ENCODE measurements around the gene NEDD4.
A peak's percentile ranks its signal among the peaks of the same experiment; 100 is the strongest.
"Not testable (repeated sequence)": the region's sequence is repeated elsewhere in the genome, so short reads cannot be mapped to it uniquely, and the experiment has no call there.

Gene NEDD4

DNA sequence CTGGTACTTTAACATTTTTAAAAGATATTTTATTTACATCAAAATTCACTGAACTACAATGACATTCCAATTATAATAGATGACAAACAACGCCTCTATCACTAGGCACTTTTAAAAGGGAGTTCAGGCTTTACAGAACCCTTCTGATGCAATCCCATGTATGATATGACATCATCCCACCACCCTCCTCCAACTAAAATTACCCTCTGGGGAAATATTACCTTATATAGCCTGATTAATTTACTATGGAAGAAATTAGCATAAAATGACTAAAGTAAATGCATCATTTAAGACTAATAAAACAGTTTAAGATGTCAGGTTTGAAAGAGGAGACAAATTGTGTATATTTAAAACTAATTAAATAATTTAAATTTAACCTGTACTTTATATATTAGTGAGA, 10.4 kb upstream of the NEDD4 start:
- DNase-seq = not testable (repeated sequence)

DNA sequence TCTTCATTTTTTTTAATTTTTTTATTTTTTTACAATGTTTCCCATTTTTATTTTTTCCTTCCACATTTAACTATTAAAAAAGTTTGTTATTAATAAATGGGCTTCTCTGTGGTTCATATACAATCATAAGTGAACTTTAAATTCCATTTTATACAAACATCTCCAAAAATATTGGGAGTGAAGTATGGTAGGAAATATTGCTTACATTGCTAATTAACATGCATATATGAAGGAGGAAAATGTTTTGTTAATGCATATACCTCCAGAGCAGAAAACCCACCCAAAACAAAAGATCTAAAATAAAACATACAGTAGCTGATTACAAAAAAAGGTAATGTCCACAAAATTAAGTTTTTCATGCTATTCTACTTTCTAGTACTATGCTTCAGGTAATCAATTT, 9.9 kb upstream of the NEDD4 start:
- DNase-seq = not testable (repeated sequence)

DNA sequence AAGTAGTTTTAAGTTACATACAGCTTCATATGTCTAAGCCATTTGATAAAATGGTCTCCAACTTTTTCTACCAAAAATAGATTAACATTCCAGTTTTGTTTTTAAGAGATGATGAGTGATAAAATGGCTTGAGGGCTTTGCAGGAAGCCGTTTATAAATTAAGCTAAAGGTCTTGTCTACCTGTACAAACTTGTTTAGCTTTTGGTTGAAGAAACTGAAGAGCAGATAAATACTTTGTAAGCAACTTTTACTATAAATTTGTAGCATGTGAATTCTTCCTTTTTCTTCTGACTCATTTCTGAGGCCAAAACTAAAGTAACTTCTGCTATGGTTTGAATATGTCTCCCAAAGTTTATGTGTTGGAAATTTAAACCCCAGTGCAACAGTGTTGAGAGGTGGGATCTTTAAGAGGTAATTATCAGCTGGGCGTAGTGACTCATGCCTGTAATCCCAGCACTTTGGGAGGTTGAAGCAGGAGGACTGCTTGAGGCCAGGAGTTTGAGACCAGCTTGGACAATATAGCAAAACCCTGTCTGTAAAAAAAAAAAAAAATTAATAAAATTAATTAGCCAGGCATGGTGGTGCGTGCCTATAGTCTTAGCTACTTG, 8.2 kb upstream of the NEDD4 start:
- no peak for DNase-seq

DNA sequence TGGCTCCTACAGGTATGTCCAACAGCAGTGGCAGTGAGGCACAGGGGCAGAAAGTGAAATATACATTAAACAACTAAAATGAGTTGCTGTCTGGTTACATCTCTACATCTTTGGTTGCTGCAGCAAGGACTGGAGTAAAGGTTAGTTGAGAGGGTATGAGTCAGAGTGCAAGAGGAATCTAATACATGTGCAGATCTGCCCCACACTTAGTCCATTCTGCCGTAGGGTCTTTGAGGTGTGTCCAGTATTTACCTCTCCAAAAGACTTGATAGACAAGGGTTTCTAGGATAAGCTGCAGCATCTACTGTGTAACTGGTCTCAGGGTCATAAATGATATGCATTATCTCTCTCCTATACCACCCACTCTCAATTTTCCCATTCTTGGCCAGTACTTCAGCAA, 6.2 kb upstream of the NEDD4 start:
- DNase-seq = no peak

DNA sequence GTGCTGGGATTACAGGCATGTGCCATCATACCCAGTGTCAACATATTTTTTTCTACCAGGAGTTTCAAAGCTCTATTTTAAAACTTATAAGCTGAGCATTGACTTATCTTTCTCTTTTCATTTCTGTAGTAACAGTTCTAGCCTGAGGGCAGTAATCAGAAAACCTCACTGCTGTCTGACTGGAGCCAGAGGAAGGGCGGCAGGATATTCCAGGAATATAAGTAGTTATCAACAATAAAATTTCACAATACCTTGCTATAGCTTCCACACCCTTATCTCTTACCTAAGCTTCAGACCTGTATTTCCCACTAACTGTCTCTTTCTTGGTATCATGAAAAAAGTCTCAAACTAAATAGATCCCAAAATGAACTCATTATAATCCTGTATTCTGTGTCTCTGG, 5.1 kb upstream of the NEDD4 start:
- DNase-seq = no peak

- DNase-seq = no peak
Measured at GRCh38 chr15:55993804-55994560, 570 bp upstream of the NEDD4 start.

DNA sequence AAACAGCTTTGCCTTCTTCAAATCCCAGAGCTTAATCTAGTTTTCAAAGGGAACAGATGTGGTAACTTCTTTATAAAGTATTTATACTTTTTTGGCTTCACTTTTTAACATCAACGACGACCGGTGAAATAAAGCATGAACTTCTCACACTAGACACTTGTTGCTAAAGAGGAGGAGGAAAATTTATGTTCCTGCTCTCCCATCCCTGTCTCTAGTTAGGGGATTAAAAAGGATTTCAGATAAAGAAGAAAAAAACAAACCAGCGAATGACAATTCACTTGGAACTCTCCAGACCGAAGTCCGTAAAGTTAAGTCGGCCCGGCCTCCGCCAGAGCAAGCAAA, 672 bp downstream of the NEDD4 start:
- DNase-seq = peak in 1 of 2 donors; percentile 37

DNA sequence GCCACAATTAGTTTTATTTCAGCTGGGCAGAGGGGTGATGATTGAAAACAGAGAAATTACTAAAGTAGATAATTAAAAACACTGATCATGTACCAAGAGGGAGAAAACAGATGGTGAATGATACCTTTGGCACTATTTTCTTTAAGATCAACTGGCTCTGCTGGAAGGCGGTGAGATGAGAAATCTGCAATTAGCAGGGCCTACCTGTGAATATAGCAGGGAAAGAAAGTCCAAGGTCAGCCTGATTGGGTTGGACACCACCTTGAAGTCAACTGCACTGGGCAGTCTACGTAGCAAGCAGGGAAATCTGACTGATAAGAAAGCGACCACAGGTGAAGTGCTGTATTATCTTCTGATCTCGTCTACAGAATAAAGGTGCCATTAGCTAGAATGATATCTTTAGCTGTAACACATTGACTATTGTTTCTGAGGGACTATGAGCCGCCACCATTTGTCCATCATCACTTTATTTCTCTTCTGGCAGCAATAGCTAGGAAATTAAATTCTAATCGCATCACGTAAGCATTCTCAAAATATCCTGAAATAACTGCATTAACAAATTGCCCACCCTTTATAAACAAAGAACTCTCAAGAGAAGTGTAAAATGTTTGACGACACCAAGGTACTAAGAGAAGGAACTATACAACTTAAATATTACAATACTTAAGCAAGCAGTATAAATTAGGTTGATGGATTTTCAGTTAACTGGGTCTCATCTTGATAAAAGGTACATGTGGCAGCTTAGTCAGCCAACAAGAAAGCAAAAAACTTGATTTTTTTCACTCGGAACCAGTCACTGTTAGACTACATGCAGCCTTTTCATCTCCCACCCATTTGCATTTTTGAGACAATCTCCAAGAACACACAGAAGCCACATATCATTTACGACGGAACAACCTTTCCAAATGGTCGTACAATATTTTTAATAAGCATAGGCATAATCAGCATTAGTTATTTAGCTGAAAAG, 1.3 kb downstream of the NEDD4 start:
- no peak for DNase-seq

GRCh38 chr15:55990998-55991397, 2.4 kb downstream of the NEDD4 start:
- DNase-seq = no peak

DNA sequence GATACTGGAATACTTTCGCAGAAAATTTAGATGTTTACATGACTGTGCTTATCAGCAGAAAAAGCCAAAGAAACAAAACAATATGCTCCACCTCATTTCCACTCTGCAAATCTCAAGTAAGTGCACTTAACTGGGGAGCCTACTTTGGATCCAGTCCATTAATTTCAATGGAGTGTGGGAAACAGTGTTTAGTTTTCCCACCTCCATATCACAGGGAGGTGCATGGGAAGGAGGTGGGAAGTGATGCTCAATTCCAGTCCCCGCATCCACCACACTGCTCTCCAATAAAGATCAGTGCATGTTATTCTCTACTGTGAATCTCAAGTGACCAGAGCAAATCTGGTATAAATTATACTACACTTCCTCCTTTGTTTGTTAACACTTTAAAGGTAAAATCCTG, 2.9 kb downstream of the NEDD4 start:
- no peak for DNase-seq

DNA sequence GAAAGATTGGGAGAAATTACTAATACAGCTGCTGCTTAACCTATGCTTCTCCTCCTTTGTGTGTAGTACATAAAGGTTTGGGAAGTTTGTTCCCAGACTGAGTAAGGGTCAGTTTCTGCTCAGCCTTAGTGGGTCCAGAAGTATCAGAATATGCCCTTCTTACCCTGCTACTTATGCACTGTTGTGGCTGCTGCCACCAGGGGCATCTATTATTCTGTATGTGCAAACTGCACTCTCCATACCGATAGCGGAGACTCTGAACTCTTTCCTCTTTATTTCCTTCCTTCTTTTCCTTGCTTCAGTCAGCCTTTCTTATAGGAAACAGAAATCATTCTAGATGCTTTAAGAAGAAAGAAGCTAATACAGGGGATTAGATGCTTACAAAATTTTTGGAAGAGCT, 4.0 kb downstream of the NEDD4 start:
- DNase-seq = no peak

GRCh38 chr15:55981582-55982249, 11.7 kb downstream of the NEDD4 start:
- no peak for DNase-seq

GRCh38 chr15:55980511-55980910, 12.9 kb downstream of the NEDD4 start:
- no peak for DNase-seq

DNA sequence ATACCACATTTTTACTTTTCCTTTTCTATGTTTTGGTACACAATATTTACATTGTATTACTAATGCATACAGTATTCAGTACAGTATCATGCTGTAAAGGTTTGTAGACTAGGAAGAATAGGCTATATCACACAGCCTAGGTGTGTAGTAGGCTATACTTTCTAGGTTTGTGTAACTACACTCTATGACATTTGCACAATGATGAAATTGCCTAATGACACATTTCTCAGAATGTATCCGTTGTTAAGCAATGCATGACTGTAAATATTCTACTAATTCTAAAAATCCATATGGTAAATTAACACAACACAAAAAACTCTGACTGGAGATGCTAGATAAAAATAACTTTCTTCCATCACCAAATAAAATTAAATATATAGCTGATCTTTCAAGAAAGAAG, 16.2 kb downstream of the NEDD4 start:
- no peak for DNase-seq

- no peak for DNase-seq
Measured at GRCh38 chr15:55970286-55970685, 23.1 kb downstream of the NEDD4 start.

GRCh38 chr15:55969582-55969981, 23.8 kb downstream of the NEDD4 start:
- no peak for DNase-seq

GRCh38 chr15:55968923-55969322, 24.5 kb downstream of the NEDD4 start:
- no peak for DNase-seq

GRCh38 chr15:55965091-55965490, 28.3 kb downstream of the NEDD4 start:
- DNase-seq = no peak

GRCh38 chr15:55960946-55961345, 32.5 kb downstream of the NEDD4 start:
- DNase-seq = no peak

DNA sequence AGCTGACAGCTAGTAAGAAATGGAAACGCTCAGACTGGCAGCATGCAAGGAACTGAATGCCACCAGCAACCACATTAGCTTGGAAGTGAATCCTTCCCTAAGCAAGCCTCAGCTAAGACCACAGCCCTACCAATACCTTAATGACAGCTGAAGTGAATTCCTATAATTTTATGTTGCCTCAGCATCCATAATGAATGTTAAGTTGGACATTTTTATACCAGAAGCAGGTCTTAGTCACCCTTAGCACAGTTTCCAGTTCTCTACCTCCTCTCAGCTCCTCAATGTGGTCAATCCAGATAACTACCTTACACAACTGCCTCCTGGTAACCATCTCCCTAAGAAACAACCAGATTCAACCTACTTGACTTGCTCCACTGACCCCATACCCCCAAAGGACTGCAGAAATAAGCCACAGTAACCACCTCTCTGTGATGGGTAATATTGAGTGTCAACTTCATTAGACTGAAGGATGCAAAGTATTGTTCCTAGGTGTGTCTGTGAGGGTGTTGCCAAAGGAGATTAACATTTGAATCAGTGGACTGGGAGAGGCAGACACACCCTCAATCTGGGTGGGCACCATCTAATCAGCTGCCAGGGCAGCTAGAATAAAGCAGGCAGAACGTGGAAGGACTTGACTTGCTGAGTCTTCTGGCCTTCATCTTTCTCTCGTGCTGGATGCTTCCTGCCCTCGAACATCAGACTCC, 33.5 kb downstream of the NEDD4 start:
- no peak for DNase-seq

DNA sequence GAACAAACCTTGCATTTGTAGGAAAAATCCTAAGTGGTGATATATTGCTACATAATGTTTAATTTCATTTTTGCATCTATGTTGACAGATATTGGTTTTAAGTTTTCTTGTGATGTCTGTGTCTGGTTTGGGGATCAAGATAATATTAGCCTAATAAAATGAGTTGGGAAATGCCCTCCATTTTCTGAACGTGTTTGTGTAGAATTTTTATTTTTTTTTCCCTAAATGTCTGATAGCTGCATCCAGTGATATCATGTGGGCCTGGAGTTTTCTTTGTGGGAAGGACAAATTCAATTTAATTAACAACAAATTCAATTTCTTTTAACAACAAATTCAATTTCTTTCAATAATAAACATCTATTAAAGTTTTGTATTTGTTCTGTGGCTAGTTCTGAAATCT, 35.1 kb downstream of the NEDD4 start:
- DNase-seq = no peak

GRCh38 chr15:55954862-55955605, 38.4 kb downstream of the NEDD4 start:
- DNase-seq = no peak

All from hippocampal formation (tissue), 2 donors.